Neural cell (in vitro differentiated cells): ENCODE measurements around the gene KSR2. TPM values are rescaled to one million over a fixed set of nuclear protein-coding genes. Genes with fewer than 3 reads are reported as not detected.

Source experiments
- H2AFZ ChIP-seq: fragments of 200-600, 300-800 bp; sonication (generic), shearing (Covaris generic); 2 replicates; pipeline ENCODE4 v1.6.0; 2014; ENCODE audit warnings: low read depth, mild to moderate bottlenecking, antibody characterized with exemption, low read length, moderate library complexity
- H3F3A ChIP-seq: fragments of 200-600 bp; shearing (Covaris generic); 2 replicates; pipeline ENCODE4 v1.6.1; 2016; ENCODE audit warnings: mild to moderate bottlenecking, moderate library complexity, mixed read lengths, antibody characterized with exemption, low read length; ENCODE audit not compliant: insufficient read depth, poor library complexity, severe bottlenecking
- H3K27ac ChIP-seq: fragments of 200-600, 300-800 bp; sonication (generic), shearing (Covaris generic); 2 replicates; pipeline ENCODE4 v1.5.1; 2014; ENCODE audit warnings: mild to moderate bottlenecking, low read length, moderate library complexity
- H3K27me3 ChIP-seq: fragments of 300-800, 200-600 bp; sonication (generic), shearing (Covaris generic); 2 replicates; pipeline ENCODE4 v1.6.0; 2014; ENCODE audit warnings: mild to moderate bottlenecking, low read depth, low read length, moderate library complexity; ENCODE audit not compliant: insufficient read depth
- H3K36me3 ChIP-seq: fragments of 300-800, 200-600 bp; sonication (generic), shearing (Covaris generic); 2 replicates; pipeline ENCODE4 v1.5.1; 2014; ENCODE audit warnings: mild to moderate bottlenecking, antibody characterized with exemption, low read length, moderate library complexity; ENCODE audit not compliant: insufficient read depth
- H3K4me2 ChIP-seq: fragments of 300-800, 200-600 bp; sonication (generic), shearing (Covaris generic); 2 replicates; pipeline ENCODE4 v1.6.0; 2014; ENCODE audit warnings: mild to moderate bottlenecking, low read length
- H3K4me3 ChIP-seq: fragments of 300-800, 200-600 bp; sonication (generic), shearing (Covaris generic); 2 replicates; pipeline ENCODE4 v1.5.1; 2014; ENCODE audit warnings: mild to moderate bottlenecking, low read length, moderate library complexity
- H3K79me2 ChIP-seq: fragments of 200-600 bp; shearing (Covaris generic); replicated peaks from 2 replicates; pipeline ENCODE4 v1.6.0; 2014; ENCODE audit warnings: mild to moderate bottlenecking, low read length, moderate library complexity; ENCODE audit not compliant: insufficient read depth
- H3K9ac ChIP-seq: fragments of 300-800, 200-600 bp; sonication (generic), shearing (Covaris generic); 2 replicates; pipeline ENCODE4 v1.6.1; 2016; ENCODE audit warnings: mild to moderate bottlenecking, low read length, mixed read lengths
- H3K9me2 ChIP-seq: fragments of 200-600 bp; shearing (Covaris generic); 2 replicates; pipeline ENCODE4 v1.6.1; 2016; ENCODE audit warnings: mild to moderate bottlenecking, low read length, mixed read lengths; ENCODE audit not compliant: insufficient read depth
- H3K9me3 ChIP-seq: fragments of 200-600, 300-800 bp; sonication (generic), shearing (Covaris generic); 2 replicates; pipeline ENCODE4 v1.6.1; 2016; ENCODE audit warnings: mild to moderate bottlenecking, mixed run types, low read length, moderate library complexity, mixed read lengths
- H4K20me1 ChIP-seq: fragments of 200-600 bp; shearing (Covaris generic); 2 replicates; pipeline ENCODE4 v1.6.1; 2016; ENCODE audit warnings: mild to moderate bottlenecking, mixed run types; ENCODE audit not compliant: insufficient read depth
- EP300 ChIP-seq: fragments of 450-650 bp; conservative IDR thresholded peaks from 2 replicates; pipeline ENCODE4 v1.6.1; 2014; ENCODE audit warnings: antibody characterized with exemption, mild to moderate bottlenecking, moderate library complexity; ENCODE audit not compliant: poor library complexity, severe bottlenecking
- EZH2 ChIP-seq: fragments of 200-600, 300-800 bp; shearing (Covaris generic), sonication (generic); IDR thresholded peaks from 2 replicates; pipeline ENCODE4 v1.6.1; 2014; ENCODE audit warnings: antibody characterized with exemption, low read length, borderline replicate concordance, mild to moderate bottlenecking; ENCODE audit not compliant: insufficient read depth, poor library complexity, severe bottlenecking
- MXI1 ChIP-seq: fragments of 450-650 bp; conservative IDR thresholded peaks from 2 replicates; pipeline ENCODE4 v1.6.1; 2014; ENCODE audit warnings: antibody characterized with exemption, mild to moderate bottlenecking; ENCODE audit not compliant: poor library complexity, severe bottlenecking
- POLR2AphosphoS5 ChIP-seq: IDR thresholded peaks from 2 replicates; pipeline ENCODE4 v1.6.1; 2012
- RAD21 ChIP-seq: fragments of 450-650 bp; conservative IDR thresholded peaks from 2 replicates; pipeline ENCODE4 v1.6.1; 2014; ENCODE audit warnings: antibody characterized with exemption, mild to moderate bottlenecking, moderate library complexity
- REST ChIP-seq: IDR thresholded peaks from 2 replicates; pipeline ENCODE4 v1.6.1; 2012; ENCODE audit warnings: borderline replicate concordance
- SMC3 ChIP-seq: fragments of 450-650 bp; conservative IDR thresholded peaks from 2 replicates; pipeline ENCODE4 v1.6.1; 2014; ENCODE audit warnings: antibody characterized with exemption, mild to moderate bottlenecking, moderate library complexity; ENCODE audit not compliant: poor library complexity
- TAF1 ChIP-seq: IDR thresholded peaks from 2 replicates; pipeline ENCODE4 v1.6.1; 2012; ENCODE audit warnings: low read depth
- polyA plus RNA-seq: library from polyadenylated mRNA; depleted of rRNA; stranded (reverse); fragments of >200 nt; gene quantifications from 2 replicates; pipeline ENCODE4 v1.2.3, GENCODE V29; 2014
- TF ChIP-seq, protein P1 (sequence below): fragments of 450-650 bp; IDR thresholded peaks from 2 replicates; pipeline ENCODE4 v1.5.1; 2014; ENCODE audit warnings: antibody characterized with exemption, mild to moderate bottlenecking, moderate library complexity; ENCODE audit not compliant: poor library complexity, severe bottlenecking

KSR2 gene
- polyA plus RNA-seq, 1 donor from 2014 or later: 3.0 TPM

DNA sequence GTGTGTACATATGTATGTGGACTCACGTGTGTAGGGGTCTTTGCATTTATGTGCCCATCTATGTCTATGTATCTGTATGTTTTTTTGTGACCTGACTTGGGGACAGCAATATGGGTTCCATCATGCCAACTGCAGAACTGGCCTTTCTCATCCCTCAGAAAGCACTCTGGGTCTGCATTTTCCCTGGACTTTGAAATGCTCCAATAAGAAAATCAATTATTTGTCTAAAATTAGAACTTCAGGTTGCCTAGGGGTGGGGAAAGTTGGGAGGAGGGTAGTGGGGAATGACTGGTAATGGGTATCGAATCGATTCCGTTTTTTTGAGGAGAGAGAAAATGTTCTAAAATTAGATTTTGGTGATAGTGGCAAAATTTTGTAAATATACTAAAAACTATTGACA is 466.6 kb downstream of the KSR2 start:
- Histone ChIP-seq H3K27ac (no peak overlapping the region), H3K4me2 (no peak overlapping the region), H3K4me3 (no peak overlapping the region), H3K9me3 (no peaks in the 10 kb centered on the region), H3K9me2 (no peaks in the 10 kb centered on the region), H3F3A (no peaks in the 10 kb centered on the region), H3K27me3 (no peaks in the 10 kb centered on the region), H4K20me1 (no peaks in the 10 kb centered on the region), H2AFZ (no peak overlapping the region), H3K9ac (no peak overlapping the region), H3K36me3 (no peaks in the 10 kb centered on the region), H3K79me2 (no peaks in the 10 kb centered on the region)
- TF ChIP-seq SMC3 (no peak), EP300 (no peak)
- TF ChIP-seq, protein P1, sequence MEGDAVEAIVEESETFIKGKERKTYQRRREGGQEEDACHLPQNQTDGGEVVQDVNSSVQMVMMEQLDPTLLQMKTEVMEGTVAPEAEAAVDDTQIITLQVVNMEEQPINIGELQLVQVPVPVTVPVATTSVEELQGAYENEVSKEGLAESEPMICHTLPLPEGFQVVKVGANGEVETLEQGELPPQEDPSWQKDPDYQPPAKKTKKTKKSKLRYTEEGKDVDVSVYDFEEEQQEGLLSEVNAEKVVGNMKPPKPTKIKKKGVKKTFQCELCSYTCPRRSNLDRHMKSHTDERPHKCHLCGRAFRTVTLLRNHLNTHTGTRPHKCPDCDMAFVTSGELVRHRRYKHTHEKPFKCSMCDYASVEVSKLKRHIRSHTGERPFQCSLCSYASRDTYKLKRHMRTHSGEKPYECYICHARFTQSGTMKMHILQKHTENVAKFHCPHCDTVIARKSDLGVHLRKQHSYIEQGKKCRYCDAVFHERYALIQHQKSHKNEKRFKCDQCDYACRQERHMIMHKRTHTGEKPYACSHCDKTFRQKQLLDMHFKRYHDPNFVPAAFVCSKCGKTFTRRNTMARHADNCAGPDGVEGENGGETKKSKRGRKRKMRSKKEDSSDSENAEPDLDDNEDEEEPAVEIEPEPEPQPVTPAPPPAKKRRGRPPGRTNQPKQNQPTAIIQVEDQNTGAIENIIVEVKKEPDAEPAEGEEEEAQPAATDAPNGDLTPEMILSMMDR: no peak

GRCh38 chr12:117501076-117501869 is 467.5 kb downstream of the KSR2 start:
- no peaks in the 10 kb centered on the region for H4K20me1 ChIP-seq
- no peak overlapping the region for H3K27ac ChIP-seq
- no peaks in the 10 kb centered on the region for H3K27me3 ChIP-seq
- no peaks in the 10 kb centered on the region for H3K79me2 ChIP-seq
- no peak overlapping the region for H2AFZ ChIP-seq
- H3K9ac ChIP-seq: no peak overlapping the region
- H3K9me3 ChIP-seq: no peaks in the 10 kb centered on the region
- no peaks in the 10 kb centered on the region for H3K9me2 ChIP-seq
- no peak overlapping the region for H3K4me2 ChIP-seq
- no peaks in the 10 kb centered on the region for H3K36me3 ChIP-seq
- H3F3A ChIP-seq: no peaks in the 10 kb centered on the region
- TF ChIP-seq MXI1 (no peak), SMC3 (no peak), EZH2 (no peak), EP300 (no peak), POLR2AphosphoS5 (no peak), TAF1 (no peak), RAD21 (no peak), REST (no peak)
- TF ChIP-seq, protein P1: no peak
- no peak overlapping the region for H3K4me3 ChIP-seq
